ENCODE data around the gene CNTROB.

CNTROB gene

GRCh38 chr17:7897090-7897489, 34.9 kb upstream of the CNTROB start:
- no peak overlapping the region for H3K4me3 ChIP-seq (ENCODE audit: low read length)
- DNase-seq (ENCODE audit: low read depth, low spot score) = no peak

- H3K4me3 ChIP-seq (ENCODE audit: low read length) = no peak overlapping the region
- no peak for DNase-seq (ENCODE audit: low read depth, low spot score)
Measured at GRCh38 chr17:7897773-7898172, 34.2 kb upstream of the CNTROB start.

- no peak for DNase-seq (ENCODE audit: low read depth, low spot score)
- no peak overlapping the region for H3K4me3 ChIP-seq (ENCODE audit: low read length)
Measured at GRCh38 chr17:7903154-7904103, 28.6 kb upstream of the CNTROB start.

GRCh38 chr17:7909089-7909488, 22.9 kb upstream of the CNTROB start:
- no peak overlapping the region for H3K4me3 ChIP-seq (ENCODE audit: low read length)
- no peak for DNase-seq (ENCODE audit: low read depth, low spot score)

- DNase-seq (ENCODE audit: low read depth, low spot score) = no peak
- H3K4me3 ChIP-seq (ENCODE audit: low read length) = no peak overlapping the region
Measured at GRCh38 chr17:7910281-7910680, 21.7 kb upstream of the CNTROB start.

GRCh38 chr17:7910711-7911110, 21.3 kb upstream of the CNTROB start:
- DNase-seq (ENCODE audit: low read depth, low spot score) = no peak
- H3K4me3 ChIP-seq (ENCODE audit: low read length) = no peak overlapping the region

GRCh38 chr17:7911116-7911515, 20.9 kb upstream of the CNTROB start:
- no peak overlapping the region for H3K4me3 ChIP-seq (ENCODE audit: low read length)
- DNase-seq (ENCODE audit: low read depth, low spot score) = no peak

GRCh38 chr17:7912927-7913524, 19.0 kb upstream of the CNTROB start:
- DNase-seq (ENCODE audit: low read depth, low spot score) = peak; percentile 85
- no peak overlapping the region for H3K4me3 ChIP-seq (ENCODE audit: low read length)

- no peak for DNase-seq (ENCODE audit: low read depth, low spot score)
- peak overlapping the region; percentile 62 for H3K4me3 ChIP-seq (ENCODE audit: low read length)
Measured at GRCh38 chr17:7915179-7915610, 16.8 kb upstream of the CNTROB start.

GRCh38 chr17:7915611-7916384, 16.2 kb upstream of the CNTROB start, which contains the start of gene RNF227:
TSS of gene RNF227 (minus strand) at chr17:7916289. CDS start at chr17:7916195, 94 bp downstream.
- DNase-seq (ENCODE audit: low read depth, low spot score) = peak; percentile 86
- peak within 1 kb of the TSS; percentile 62 for H3K4me3 ChIP-seq (ENCODE audit: low read length)

- H3K4me3 ChIP-seq (ENCODE audit: low read length) = peak overlapping the region; percentile 62
- no peak for DNase-seq (ENCODE audit: low read depth, low spot score)
Measured at GRCh38 chr17:7916385-7916682, 15.7 kb upstream of the CNTROB start.

GRCh38 chr17:7916808-7917207, 15.2 kb upstream of the CNTROB start:
- no peak overlapping the region for H3K4me3 ChIP-seq (ENCODE audit: low read length)
- DNase-seq (ENCODE audit: low read depth, low spot score) = no peak

GRCh38 chr17:7922269-7922844, 9.6 kb upstream of the CNTROB start:
- no peak for DNase-seq (ENCODE audit: low read depth, low spot score)
- peak overlapping the region; percentile 45 for H3K4me3 ChIP-seq (ENCODE audit: low read length)

- DNase-seq (ENCODE audit: low read depth, low spot score) = peak; percentile 80
- H3K4me3 ChIP-seq (ENCODE audit: low read length) = peak overlapping the region; percentile 45
Measured at GRCh38 chr17:7922845-7923628, 9.0 kb upstream of the CNTROB start.

- no peak overlapping the region for H3K4me3 ChIP-seq (ENCODE audit: low read length)
- DNase-seq (ENCODE audit: low read depth, low spot score) = no peak
Measured at GRCh38 chr17:7927596-7927995, 4.4 kb upstream of the CNTROB start.

GRCh38 chr17:7929158-7930023, 2.6 kb upstream of the CNTROB start, which contains the start of gene KCNAB3:
TSS of gene KCNAB3 (minus strand) at chr17:7929856. CDS start at chr17:7929435, 421 bp downstream.
- peak; percentile 58 for DNase-seq (ENCODE audit: low read depth, low spot score)
- peak within 1 kb of the TSS; percentile 50 for H3K4me3 ChIP-seq (ENCODE audit: low read length)

- no peak for DNase-seq (ENCODE audit: low read depth, low spot score)
- peak overlapping the region; percentile 98 for H3K4me3 ChIP-seq (ENCODE audit: low read length)
Measured at GRCh38 chr17:7930841-7931631, 970 bp upstream of the CNTROB start.
